GM23338 (cell line): ENCODE results near the gene KBTBD12. TPM values are rescaled to one million over a fixed set of nuclear protein-coding genes. Genes with fewer than 3 reads are reported as not detected.

ENCODE experiments used
- ATAC-seq: fragments of 200-7000 bp; cut with Tn5 transposase; 3 replicates; pipeline ENCODE4 v1.9.1; 2020
- DNase-seq: peaks from one replicate; pipeline ENCODE4 v3.0.0-alpha.2; 2015; ENCODE audit warnings: low spot score
- H2AFZ ChIP-seq: fragments of 200-600 bp; sonication (generic); 2 replicates; pipeline ENCODE4 v1.8.0; 2016; ENCODE audit warnings: antibody characterized with exemption, mild to moderate bottlenecking, moderate library complexity
- H3F3A ChIP-seq: fragments of 200-600 bp; sonication (generic); replicated peaks from 2 replicates; pipeline ENCODE4 v1.8.0; 2017; ENCODE audit warnings: antibody characterized with exemption, mixed run types, low read depth
- H3K27ac ChIP-seq: fragments of 200-600 bp; sonication (generic); 2 replicates; pipeline ENCODE4 v1.6.1; 2016; ENCODE audit warnings: low read depth
- H3K27me3 ChIP-seq: fragments of 200-600 bp; sonication (generic); 2 replicates; pipeline ENCODE4 v1.8.0; 2016; ENCODE audit warnings: mild to moderate bottlenecking, mixed run types, moderate library complexity; ENCODE audit not compliant: insufficient read depth
- H3K36me3 ChIP-seq: fragments of 200-600 bp; sonication (generic); 2 replicates; pipeline ENCODE4 v1.8.0; 2016; ENCODE audit warnings: mild to moderate bottlenecking; ENCODE audit not compliant: insufficient read depth
- H3K4me1 ChIP-seq: fragments of 200-600 bp; sonication (generic); 2 replicates; pipeline ENCODE4 v1.8.0; 2016; ENCODE audit warnings: mild to moderate bottlenecking, moderate library complexity; ENCODE audit not compliant: insufficient read depth
- H3K4me2 ChIP-seq: fragments of 200-600 bp; sonication (generic); 2 replicates; pipeline ENCODE4 v1.7.1; 2017; ENCODE audit warnings: mixed run types
- H3K4me3 ChIP-seq: fragments of 200-600 bp; sonication (generic); 2 replicates; pipeline ENCODE4 v1.6.1; 2016; ENCODE audit warnings: mixed run types
- H3K79me2 ChIP-seq: fragments of 200-600 bp; sonication (generic); replicated peaks from 2 replicates; pipeline ENCODE4 v1.8.0; 2017; ENCODE audit warnings: mild to moderate bottlenecking; ENCODE audit not compliant: insufficient read depth
- H3K9me2 ChIP-seq: fragments of 200-600 bp; sonication (generic); 2 replicates; pipeline ENCODE4 v1.8.0; 2017; ENCODE audit not compliant: insufficient read depth
- H4K20me1 ChIP-seq: fragments of 200-600 bp; sonication (generic); replicated peaks from 2 replicates; pipeline ENCODE4 v1.8.0; 2017; ENCODE audit warnings: mild to moderate bottlenecking; ENCODE audit not compliant: insufficient read depth
- H3K27ac Mint-ChIP-seq: 2 replicates; pipeline ENCODE4 v1.8.0; 2020; ENCODE audit warnings: inconsistent platforms, mild to moderate bottlenecking, moderate library complexity, mixed read lengths
- H3K27me3 Mint-ChIP-seq: 3 replicates; pipeline ENCODE4 v1.8.0; 2022; ENCODE audit warnings: low read depth, mild to moderate bottlenecking, moderate library complexity, mixed read lengths, inconsistent platforms; ENCODE audit not compliant: insufficient read depth, poor library complexity
- H3K36me3 Mint-ChIP-seq: 3 replicates; pipeline ENCODE4 v1.8.0; 2021; ENCODE audit warnings: low read depth, mild to moderate bottlenecking, inconsistent platforms, moderate library complexity, mixed read lengths
- H3K4me1 Mint-ChIP-seq: 3 replicates; pipeline ENCODE4 v1.8.0; 2020; ENCODE audit warnings: mild to moderate bottlenecking, inconsistent platforms, mixed read lengths
- H3K4me3 Mint-ChIP-seq: 3 replicates; pipeline ENCODE4 v1.8.0; 2021; ENCODE audit warnings: moderate library complexity, mild to moderate bottlenecking, inconsistent platforms, mixed read lengths
- H3K9me3 Mint-ChIP-seq: 3 replicates; pipeline ENCODE4 v1.8.0; 2020; ENCODE audit warnings: moderate library complexity, mild to moderate bottlenecking, inconsistent platforms, mixed read lengths
- CREB1 ChIP-seq: fragments of 250-450 bp; sonication (Bioruptor Pico); IDR thresholded peaks from 2 replicates; pipeline ENCODE4 v1.5.0; 2020; ENCODE audit warnings: low read depth, mild to moderate bottlenecking, moderate library complexity
- ETS1 ChIP-seq: IDR thresholded peaks from 2 replicates; pipeline ENCODE4 v1.6.1; 2016; ENCODE audit warnings: antibody characterized with exemption
- EZH2 ChIP-seq: fragments of 200-600 bp; sonication (generic); IDR thresholded peaks from one replicate; pipeline ENCODE4 v1.8.0; 2017; ENCODE audit warnings: antibody characterized with exemption, mild to moderate bottlenecking, low read depth; ENCODE audit not compliant: unreplicated experiment
- EZH2phosphoT487 ChIP-seq: fragments of 200-600 bp; sonication (generic); IDR thresholded peaks from one replicate; pipeline ENCODE4 v1.8.1; 2018; ENCODE audit warnings: antibody characterized with exemption; ENCODE audit not compliant: unreplicated experiment
- JUNB ChIP-seq: IDR thresholded peaks from one replicate; pipeline ENCODE4 v1.6.1; 2016; ENCODE audit warnings: antibody characterized with exemption; ENCODE audit not compliant: unreplicated experiment
- NANOG ChIP-seq: IDR thresholded peaks from 2 replicates; pipeline ENCODE4 v1.6.1; 2016; ENCODE audit warnings: antibody characterized with exemption, borderline replicate concordance
- POLR2AphosphoS5 ChIP-seq: IDR thresholded peaks from 2 replicates; pipeline ENCODE4 v1.6.1; 2016; ENCODE audit warnings: antibody characterized with exemption, low read depth
- REST ChIP-seq: IDR thresholded peaks from one replicate; pipeline ENCODE4 v1.6.1; 2018; ENCODE audit warnings: antibody characterized with exemption; ENCODE audit not compliant: unreplicated experiment
- STAT1 ChIP-seq: IDR thresholded peaks from one replicate; pipeline ENCODE4 v1.6.1; 2016; ENCODE audit warnings: antibody characterized with exemption; ENCODE audit not compliant: unreplicated experiment
- ZNF114 ChIP-seq: fragments of 250-450 bp; sonication (Bioruptor Pico); IDR thresholded peaks from 2 replicates; pipeline ENCODE4 v1.5.0; 2020; ENCODE audit warnings: mild to moderate bottlenecking, moderate library complexity
- ZNF331 ChIP-seq: fragments of 250-450 bp; sonication (Bioruptor Pico); IDR thresholded peaks from 2 replicates; pipeline ENCODE4 v1.5.0; 2020; ENCODE audit warnings: low read depth, mild to moderate bottlenecking, moderate library complexity
- polyA plus RNA-seq: library from polyadenylated mRNA; unstranded; fragments of >200 nt; fragmentation: Nextera tagmentation; extraction: Ambion mirVana; gene quantifications from 2 replicates; pipeline ENCODE4 v1.2.1, GENCODE V29; 2016
- total RNA-seq: library from RNA; depleted of rRNA; stranded (reverse); fragments of >200 nt; shearing (Covaris generic); gene quantifications from 2 replicates; pipeline ENCODE4 v1.2.3, GENCODE V29; 2014
- TF ChIP-seq, protein P1 (sequence below), 2 experiments: fragments of 200-600 bp in 1 of 2; sonication (generic) in 1 of 2; conservative IDR thresholded peaks; 2 replicates each; pipeline versions ENCODE4 v1.5.1 to v1.6.1; 2016 to 2017; ENCODE audit warnings: antibody characterized with exemption in 2 of 2, low read depth in 2 of 2, mild to moderate bottlenecking in 2 of 2, moderate library complexity in 1 of 2

The KBTBD12 gene
- total and polyA plus RNA-seq, 2 experiments from 2014 or later = 0.53 to 0.69 TPM

GRCh38 chr3:127961124-127961523, 46.1 kb downstream of the KBTBD12 start (continued):
- TF ChIP-seq REST (no peak), STAT1 (no peak), ETS1 (no peak), CREB1 (CRISPR knock-in tag) (no peak), POLR2AphosphoS5 (no peak), JUNB (no peak), ZNF331 (CRISPR knock-in tag) (no peak), NANOG (no peak), EZH2 (no peak)
- TF ChIP-seq, protein P1, sequence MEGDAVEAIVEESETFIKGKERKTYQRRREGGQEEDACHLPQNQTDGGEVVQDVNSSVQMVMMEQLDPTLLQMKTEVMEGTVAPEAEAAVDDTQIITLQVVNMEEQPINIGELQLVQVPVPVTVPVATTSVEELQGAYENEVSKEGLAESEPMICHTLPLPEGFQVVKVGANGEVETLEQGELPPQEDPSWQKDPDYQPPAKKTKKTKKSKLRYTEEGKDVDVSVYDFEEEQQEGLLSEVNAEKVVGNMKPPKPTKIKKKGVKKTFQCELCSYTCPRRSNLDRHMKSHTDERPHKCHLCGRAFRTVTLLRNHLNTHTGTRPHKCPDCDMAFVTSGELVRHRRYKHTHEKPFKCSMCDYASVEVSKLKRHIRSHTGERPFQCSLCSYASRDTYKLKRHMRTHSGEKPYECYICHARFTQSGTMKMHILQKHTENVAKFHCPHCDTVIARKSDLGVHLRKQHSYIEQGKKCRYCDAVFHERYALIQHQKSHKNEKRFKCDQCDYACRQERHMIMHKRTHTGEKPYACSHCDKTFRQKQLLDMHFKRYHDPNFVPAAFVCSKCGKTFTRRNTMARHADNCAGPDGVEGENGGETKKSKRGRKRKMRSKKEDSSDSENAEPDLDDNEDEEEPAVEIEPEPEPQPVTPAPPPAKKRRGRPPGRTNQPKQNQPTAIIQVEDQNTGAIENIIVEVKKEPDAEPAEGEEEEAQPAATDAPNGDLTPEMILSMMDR (conservative IDR thresholded peaks at IDR 0.05; ENCODE audit: low read depth in 2 of 2) = no peak

DNA sequence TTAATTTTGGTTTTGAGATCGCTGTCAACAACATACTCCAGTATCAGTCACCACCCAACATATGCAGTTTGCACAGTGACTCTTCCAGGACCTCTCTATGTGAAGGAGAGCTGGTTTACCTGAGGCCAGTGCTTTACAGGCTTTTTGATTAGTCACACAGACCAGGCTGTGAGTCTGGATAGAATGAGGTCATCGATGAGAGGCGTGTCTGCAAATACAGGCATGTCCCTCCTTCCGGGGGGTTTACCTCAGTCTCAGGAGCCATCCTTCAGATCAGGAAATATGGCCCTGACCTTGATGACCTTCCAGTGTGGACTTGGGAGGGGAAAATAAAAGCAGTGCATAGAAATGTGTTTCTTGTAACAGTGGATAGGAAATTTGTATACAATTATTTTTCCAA, 46.9 kb downstream of the KBTBD12 start:
- H3K36me3 ChIP-seq = no peaks in the 10 kb centered on the region
- H4K20me1 ChIP-seq = no peaks in the 10 kb centered on the region
- H3K27me3 ChIP-seq = no peaks in the 10 kb centered on the region
- Mint-ChIP-seq H3K36me3 (no peaks in the 10 kb centered on the region), H3K27me3 (no peaks in the 10 kb centered on the region), H3K9me3 (peaks cover 2% of the 10 kb centered on the region; the same call in 1 of the 3 replicates), H3K27ac (no peak overlapping the region), H3K4me3 (no peak overlapping the region), H3K4me1 (peaks cover 10% of the 10 kb centered on the region; the same call in 2 of the 3 replicates)
- no peak overlapping the region for H3K4me3 ChIP-seq
- peak overlapping the region; percentile 66; the same call in 1 of the 2 replicates for H2AFZ ChIP-seq
- ATAC-seq = no peak; the same call in 1 of the 3 replicates
- H3K79me2 ChIP-seq = no peaks in the 10 kb centered on the region
- H3K27ac ChIP-seq = no peak overlapping the region
- no peaks in the 10 kb centered on the region for H3K9me2 ChIP-seq
- DNase-seq = peak; percentile 18
- H3F3A ChIP-seq = no peaks in the 10 kb centered on the region
- peaks cover 6% of the 10 kb centered on the region for H3K4me1 ChIP-seq
- no peak overlapping the region for H3K4me2 ChIP-seq
- TF ChIP-seq EZH2phosphoT487 = no peak
- TF ChIP-seq EZH2 = no peak
- no peak for TF ChIP-seq STAT1
- TF ChIP-seq CREB1 (CRISPR knock-in tag) = no peak
- TF ChIP-seq ETS1 = no peak
- TF ChIP-seq POLR2AphosphoS5 = no peak
- TF ChIP-seq ZNF114 (CRISPR knock-in tag) = no peak
- TF ChIP-seq, protein P1 (conservative IDR thresholded peaks at IDR 0.05; ENCODE audit: low read depth in 2 of 2) = no peak
- TF ChIP-seq ZNF331 (CRISPR knock-in tag) = no peak
- no peak for TF ChIP-seq NANOG
- TF ChIP-seq REST = no peak
